ENCODE measurements around the gene CABLES1. TPM values are rescaled to one million over a fixed set of nuclear protein-coding genes. Genes with fewer than 3 reads are reported as not detected.
"Not testable (repeated sequence)": the region's sequence is repeated elsewhere in the genome, so short reads cannot be mapped to it uniquely, and the experiment has no call there.

Gene CABLES1
- total and polyA plus RNA-seq, 2 experiments from 2014 or later = 7.2 to 10.8 TPM

- H3K36me3 ChIP-seq (replicated peaks; ENCODE audit: insufficient read depth, low read depth) = no peaks in the 10 kb centered on the region
- no peaks in the 10 kb centered on the region for H4K20me1 ChIP-seq (ENCODE audit: insufficient read depth, poor library complexity, severe bottlenecking)
- H3K4me3 ChIP-seq = no peak overlapping the region
- 96% methylated on average over 6 of the region's 7 CpGs for WGBS (ENCODE audit: low lambda C conversion rate, missing lambda C conversion rate)
- H3K27ac ChIP-seq = no peak overlapping the region
- H2AFZ ChIP-seq = no peak overlapping the region
- H3K4me1 ChIP-seq (ENCODE audit: insufficient read depth) = peaks cover 21% of the 10 kb centered on the region
- no peaks in the 10 kb centered on the region for H3K27me3 ChIP-seq
- DNase-seq (ENCODE audit: low spot score) = no peak
- H3K9me3 ChIP-seq (ENCODE audit: low read depth) = no peaks in the 10 kb centered on the region
- H3K4me2 ChIP-seq = no peak overlapping the region
- TF ChIP-seq EZH2phosphoT487 (IDR thresholded peaks at IDR 0.05; ENCODE audit: low read depth, severe bottlenecking, unreplicated experiment) (no peak), EZH2 (IDR thresholded peaks at IDR 0.05; ENCODE audit: borderline replicate concordance) (no peak), CTCF (IDR thresholded peaks at IDR 0.05; ENCODE audit: poor library complexity) (no peak)
- H3K9me2 ChIP-seq (replicated peaks; ENCODE audit: insufficient read depth) = no peaks in the 10 kb centered on the region
- H3K79me2 ChIP-seq = no peaks in the 10 kb centered on the region
Observed at GRCh38 chr18:23239350-23239692, 104.0 kb downstream of the CABLES1 start.

- Histone ChIP-seq H3K9me2 (replicated peaks; ENCODE audit: insufficient read depth) (no peaks in the 10 kb centered on the region), H3K36me3 (replicated peaks; ENCODE audit: insufficient read depth, low read depth) (no peaks in the 10 kb centered on the region), H4K20me1 (ENCODE audit: insufficient read depth, poor library complexity, severe bottlenecking) (no peaks in the 10 kb centered on the region), H3K79me2 (no peaks in the 10 kb centered on the region), H3K4me3 (no peak overlapping the region), H3K4me2 (no peak overlapping the region), H3K27ac (no peak overlapping the region), H3K4me1 (ENCODE audit: insufficient read depth) (peaks cover 21% of the 10 kb centered on the region), H3K27me3 (no peaks in the 10 kb centered on the region), H2AFZ (no peak overlapping the region), H3K9me3 (ENCODE audit: low read depth) (no peaks in the 10 kb centered on the region)
- TF ChIP-seq EZH2phosphoT487 (IDR thresholded peaks at IDR 0.05; ENCODE audit: low read depth, severe bottlenecking, unreplicated experiment) (no peak), CTCF (IDR thresholded peaks at IDR 0.05; ENCODE audit: poor library complexity) (no peak), EZH2 (IDR thresholded peaks at IDR 0.05; ENCODE audit: borderline replicate concordance) (no peak)
- DNase-seq (ENCODE audit: low spot score) = no peak
- WGBS (ENCODE audit: low lambda C conversion rate, missing lambda C conversion rate) = 91% methylated on average over 10 of the region's 10 CpGs
Observed at GRCh38 chr18:23239885-23240608, 104.8 kb downstream of the CABLES1 start.

DNA sequence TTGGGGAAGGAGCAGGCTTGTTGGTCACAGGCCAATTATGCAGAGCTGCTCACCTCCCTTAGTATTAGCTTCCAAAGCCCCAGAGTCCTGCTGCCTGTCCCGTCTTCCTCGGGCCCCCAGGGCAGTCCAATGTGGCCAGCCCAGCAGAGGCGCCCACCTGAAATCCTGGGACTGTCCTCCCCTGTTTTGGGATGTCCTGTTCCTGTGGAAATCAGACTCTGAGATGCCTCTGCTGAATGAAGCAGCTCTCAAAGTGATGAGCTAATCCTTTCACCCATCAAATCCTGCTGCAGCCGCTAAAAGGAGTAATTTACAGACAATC, 105.3 kb downstream of the CABLES1 start:
- H3K36me3 ChIP-seq (replicated peaks; ENCODE audit: insufficient read depth, low read depth) = no peaks in the 10 kb centered on the region
- no peak overlapping the region for H3K4me2 ChIP-seq
- H3K27me3 ChIP-seq = no peaks in the 10 kb centered on the region
- DNase-seq (ENCODE audit: low spot score) = no peak
- no peak overlapping the region for H2AFZ ChIP-seq
- no peaks in the 10 kb centered on the region for H3K9me2 ChIP-seq (replicated peaks; ENCODE audit: insufficient read depth)
- H3K4me3 ChIP-seq = no peak overlapping the region
- peaks cover 21% of the 10 kb centered on the region for H3K4me1 ChIP-seq (ENCODE audit: insufficient read depth)
- H3K27ac ChIP-seq = no peak overlapping the region
- 71% methylated on average over 4 of the region's 4 CpGs for WGBS (ENCODE audit: low lambda C conversion rate, missing lambda C conversion rate)
- no peaks in the 10 kb centered on the region for H4K20me1 ChIP-seq (ENCODE audit: insufficient read depth, poor library complexity, severe bottlenecking)
- no peaks in the 10 kb centered on the region for H3K9me3 ChIP-seq (ENCODE audit: low read depth)
- H3K79me2 ChIP-seq = no peaks in the 10 kb centered on the region
- TF ChIP-seq CTCF (IDR thresholded peaks at IDR 0.05; ENCODE audit: poor library complexity) (no peak), EZH2 (IDR thresholded peaks at IDR 0.05; ENCODE audit: borderline replicate concordance) (no peak), EZH2phosphoT487 (IDR thresholded peaks at IDR 0.05; ENCODE audit: low read depth, severe bottlenecking, unreplicated experiment) (no peak)

- not testable (repeated sequence) for H3K27me3 ChIP-seq; H3K79me2 ChIP-seq; H3K4me3 ChIP-seq; H2AFZ ChIP-seq; H3K9me3 ChIP-seq (ENCODE audit: low read depth); H3K9me2 ChIP-seq (replicated peaks; ENCODE audit: insufficient read depth); DNase-seq (ENCODE audit: low spot score); H3K27ac ChIP-seq; H3K4me2 ChIP-seq; H4K20me1 ChIP-seq (ENCODE audit: insufficient read depth, poor library complexity, severe bottlenecking); H3K36me3 ChIP-seq (replicated peaks; ENCODE audit: insufficient read depth, low read depth)
- H3K4me1 ChIP-seq (ENCODE audit: insufficient read depth) = peaks cover 21% of the 10 kb centered on the region
- 84% methylated on average over 11 of the region's 11 CpGs for WGBS (ENCODE audit: low lambda C conversion rate, missing lambda C conversion rate)
Observed at GRCh38 chr18:23241833-23242496, 106.7 kb downstream of the CABLES1 start.
